SK-N-SH treated with all-trans-retinoic acid at 6 μM for 48 hours (cell line): ENCODE measurements around the gene SERP2.

Experiments
- ATAC-seq: fragments of 200-7000 bp; cut with Tn5 transposase; 3 replicates; pipeline ENCODE4 v1.9.1; 2020; ENCODE audit warnings: mild to moderate bottlenecking, moderate library complexity
- ARNTL ChIP-seq: fragments of 450-650 bp; formaldehyde crosslinking; IDR thresholded peaks from 2 replicates; pipeline ENCODE4 v1.5.0; 2020; ENCODE audit warnings: low read depth, mild to moderate bottlenecking, moderate library complexity, borderline replicate concordance
- CREB5 ChIP-seq: fragments of 250-450 bp; sonication (Bioruptor Pico); IDR thresholded peaks from 2 replicates; pipeline ENCODE4 v1.5.1; 2020; ENCODE audit warnings: low read depth, mild to moderate bottlenecking, moderate library complexity
- CSDC2 ChIP-seq: fragments of 250-450 bp; sonication (Bioruptor Pico); IDR thresholded peaks from 2 replicates; pipeline ENCODE4 v1.5.0; 2020; ENCODE audit warnings: mild to moderate bottlenecking, moderate library complexity
- CSRNP3 ChIP-seq: fragments of 250-450 bp; sonication (Bioruptor Pico); IDR thresholded peaks from 2 replicates; pipeline ENCODE4 v1.5.1; 2021; ENCODE audit warnings: mild to moderate bottlenecking, moderate library complexity
- ESRRG ChIP-seq: fragments of 250-450 bp; sonication (Bioruptor Pico); IDR thresholded peaks from 2 replicates; pipeline ENCODE4 v1.6.1; 2021; ENCODE audit warnings: mild to moderate bottlenecking
- GLIS3 ChIP-seq: fragments of 250-450 bp; sonication (Bioruptor Pico); IDR thresholded peaks from 2 replicates; pipeline ENCODE4 v1.5.0; 2020; ENCODE audit warnings: mild to moderate bottlenecking, moderate library complexity
- ISL1 ChIP-seq: fragments of 250-450 bp; sonication (Bioruptor Pico); IDR thresholded peaks from 2 replicates; pipeline ENCODE4 v2.1.2; 2022; ENCODE audit warnings: mild to moderate bottlenecking, moderate library complexity
- OSR1 ChIP-seq: fragments of 250-450 bp; sonication (Bioruptor Pico); IDR thresholded peaks from 2 replicates; pipeline ENCODE4 v1.8.0; 2022; ENCODE audit warnings: moderate library complexity, mild to moderate bottlenecking, inconsistent platforms
- PATZ1 ChIP-seq: fragments of 250-450 bp; sonication (Bioruptor Pico); IDR thresholded peaks from 2 replicates; pipeline ENCODE4 v1.8.0; 2020; ENCODE audit warnings: mild to moderate bottlenecking, moderate library complexity, borderline replicate concordance
- POU6F1 ChIP-seq: fragments of 250-450 bp; sonication (Bioruptor Pico); IDR thresholded peaks from 2 replicates; pipeline ENCODE4 v1.8.0; 2021; ENCODE audit warnings: low read depth, mild to moderate bottlenecking, moderate library complexity, borderline replicate concordance
- PPARA ChIP-seq: fragments of 250-450 bp; sonication (Bioruptor Pico); IDR thresholded peaks from 2 replicates; pipeline ENCODE4 v1.5.0; 2020; ENCODE audit warnings: mild to moderate bottlenecking, borderline replicate concordance
- SNAI2 ChIP-seq: fragments of 250-450 bp; sonication (Bioruptor Pico); IDR thresholded peaks from 2 replicates; pipeline ENCODE4 v1.5.0; 2020; ENCODE audit warnings: mild to moderate bottlenecking, moderate library complexity
- TCF4 ChIP-seq: fragments of 250-450 bp; sonication (Bioruptor Pico); IDR thresholded peaks from 2 replicates; pipeline ENCODE4 v1.8.0; 2021; ENCODE audit warnings: mild to moderate bottlenecking, moderate library complexity, borderline replicate concordance
- TOX ChIP-seq: fragments of 250-450 bp; sonication (Bioruptor Pico); IDR thresholded peaks from 2 replicates; pipeline ENCODE4 v1.8.0; 2021; ENCODE audit warnings: mild to moderate bottlenecking, moderate library complexity, borderline replicate concordance
- TSHZ2 ChIP-seq: fragments of 250-450 bp; sonication (Bioruptor Pico); IDR thresholded peaks from 2 replicates; pipeline ENCODE4 v1.5.0; 2020; ENCODE audit warnings: mild to moderate bottlenecking, moderate library complexity
- ZC3H10 ChIP-seq: fragments of 250-450 bp; sonication (Bioruptor Pico); IDR thresholded peaks from 2 replicates; pipeline ENCODE4 v1.5.1; 2021; ENCODE audit warnings: mild to moderate bottlenecking, moderate library complexity
- ZFP3 ChIP-seq: fragments of 250-450 bp; sonication (Bioruptor Pico); IDR thresholded peaks from 2 replicates; pipeline ENCODE4 v1.5.0; 2020; ENCODE audit warnings: mild to moderate bottlenecking, moderate library complexity
- ZFP30 ChIP-seq: fragments of 450-650 bp; formaldehyde crosslinking; IDR thresholded peaks from 2 replicates; pipeline ENCODE4 v1.5.0; 2022; ENCODE audit warnings: mild to moderate bottlenecking, moderate library complexity
- ZNF565 ChIP-seq: fragments of 450-650 bp; formaldehyde crosslinking; conservative IDR thresholded peaks from 2 replicates; pipeline ENCODE4 v1.5.0; 2020; ENCODE audit warnings: low read depth, mild to moderate bottlenecking, moderate library complexity
- ZNF70 ChIP-seq: fragments of 450-650 bp; formaldehyde crosslinking; IDR thresholded peaks from 2 replicates; pipeline ENCODE4 v1.5.0; 2020; ENCODE audit warnings: mild to moderate bottlenecking, moderate library complexity
- ZNF8 ChIP-seq: fragments of 450-650 bp; formaldehyde crosslinking; IDR thresholded peaks from 2 replicates; pipeline ENCODE4 v1.5.0; 2020; ENCODE audit warnings: mild to moderate bottlenecking, moderate library complexity

The SERP2 gene

GRCh38 chr13:44425041-44425814 lies 51.6 kb downstream of the SERP2 start:
- ATAC-seq: no peak
- TF ChIP-seq ESRRG (CRISPR knock-in tag): no peak
- TF ChIP-seq ARNTL (CRISPR knock-in tag): no peak
- TF ChIP-seq ZFP30 (CRISPR knock-in tag): no peak

- no peak for ATAC-seq
- TF ChIP-seq SNAI2 (CRISPR knock-in tag) (no peak), PATZ1 (CRISPR knock-in tag) (no peak), GLIS3 (no peak), PPARA (CRISPR knock-in tag) (no peak), ZNF565 (CRISPR knock-in tag) (no peak)
- TF ChIP-seq, all 23 proteins: peak for 0
Measured at GRCh38 chr13:44425815-44426078, 52.1 kb downstream of the SERP2 start.

GRCh38 chr13:44426461-44426860 lies 52.8 kb downstream of the SERP2 start:
- ATAC-seq: no peak
- no peak for TF ChIP-seq TSHZ2
- no peak for TF ChIP-seq TCF4 (CRISPR knock-in tag)
- TF ChIP-seq CSRNP3: no peak
- TF ChIP-seq GLIS3: no peak
- no peak for TF ChIP-seq ZNF565 (CRISPR knock-in tag)
- no peak for TF ChIP-seq ZC3H10 (CRISPR knock-in tag)
- TF ChIP-seq CREB5 (CRISPR knock-in tag): no peak
- no peak for TF ChIP-seq ARNTL (CRISPR knock-in tag)
- TF ChIP-seq OSR1 (CRISPR knock-in tag): no peak
- TF ChIP-seq ZFP3 (CRISPR knock-in tag): no peak
- TF ChIP-seq CSDC2: no peak
- TF ChIP-seq TOX (CRISPR knock-in tag): no peak
- TF ChIP-seq POU6F1 (CRISPR knock-in tag): no peak
- TF ChIP-seq ZNF8: no peak
- no peak for TF ChIP-seq ESRRG (CRISPR knock-in tag)
- no peak for TF ChIP-seq ISL1 (CRISPR knock-in tag)
- TF ChIP-seq, all 23 proteins: peak for 0

GRCh38 chr13:44429311-44429710 lies 55.7 kb downstream of the SERP2 start:
- no peak for ATAC-seq
- TF ChIP-seq TSHZ2 (no peak), ZNF70 (CRISPR knock-in tag) (no peak), ESRRG (CRISPR knock-in tag) (no peak), ZFP30 (CRISPR knock-in tag) (no peak), ARNTL (CRISPR knock-in tag) (no peak), ZFP3 (CRISPR knock-in tag) (no peak), ZC3H10 (CRISPR knock-in tag) (no peak), ZNF8 (no peak), POU6F1 (CRISPR knock-in tag) (no peak)
